GM12801 (cell line): Measurements from ENCODE around the gene ERFE.

ENCODE experiments used
- TF ChIP-seq, protein P1 (sequence below): IDR thresholded peaks from one replicate; pipeline ENCODE4 v1.5.1; 2011; ENCODE audit warnings: control low read depth; ENCODE audit not compliant: insufficient read length; ENCODE audit errors: extremely low read depth

The ERFE gene, protein sequence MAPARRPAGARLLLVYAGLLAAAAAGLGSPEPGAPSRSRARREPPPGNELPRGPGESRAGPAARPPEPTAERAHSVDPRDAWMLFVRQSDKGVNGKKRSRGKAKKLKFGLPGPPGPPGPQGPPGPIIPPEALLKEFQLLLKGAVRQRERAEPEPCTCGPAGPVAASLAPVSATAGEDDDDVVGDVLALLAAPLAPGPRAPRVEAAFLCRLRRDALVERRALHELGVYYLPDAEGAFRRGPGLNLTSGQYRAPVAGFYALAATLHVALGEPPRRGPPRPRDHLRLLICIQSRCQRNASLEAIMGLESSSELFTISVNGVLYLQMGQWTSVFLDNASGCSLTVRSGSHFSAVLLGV

DNA sequence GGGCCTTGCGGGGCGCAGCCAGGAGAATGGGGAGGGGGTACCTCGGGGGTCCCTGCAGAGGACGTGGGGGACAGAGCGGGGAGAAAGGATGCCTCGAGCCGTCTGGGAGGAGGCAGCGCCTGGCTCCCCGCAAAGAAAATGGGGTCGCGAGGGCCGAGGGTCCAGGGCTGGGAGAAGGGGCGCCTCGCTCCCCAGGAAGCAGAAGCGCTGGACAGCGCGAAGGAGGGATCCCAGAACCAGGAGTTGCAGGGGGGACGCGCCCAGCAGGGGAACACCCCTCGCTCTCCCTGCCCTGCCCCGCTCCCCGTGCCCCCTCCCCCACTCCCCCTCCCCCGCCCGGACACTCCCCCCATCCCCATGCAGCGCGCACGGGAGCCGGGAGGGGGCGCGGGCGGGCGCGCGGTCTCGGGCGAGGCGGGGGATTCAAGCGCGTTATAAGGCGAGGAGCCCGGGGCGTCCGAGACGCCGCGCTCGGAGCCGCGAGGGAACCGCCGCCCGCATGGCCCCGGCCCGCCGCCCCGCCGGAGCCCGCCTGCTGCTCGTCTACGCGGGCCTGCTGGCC, at the start of gene ERFE:
ERFE (plus strand) TSS at position 462 of the 562 bp plus-strand sequence; CDS start at position 500, 38 bp downstream.
- TF ChIP-seq, protein P1, sequence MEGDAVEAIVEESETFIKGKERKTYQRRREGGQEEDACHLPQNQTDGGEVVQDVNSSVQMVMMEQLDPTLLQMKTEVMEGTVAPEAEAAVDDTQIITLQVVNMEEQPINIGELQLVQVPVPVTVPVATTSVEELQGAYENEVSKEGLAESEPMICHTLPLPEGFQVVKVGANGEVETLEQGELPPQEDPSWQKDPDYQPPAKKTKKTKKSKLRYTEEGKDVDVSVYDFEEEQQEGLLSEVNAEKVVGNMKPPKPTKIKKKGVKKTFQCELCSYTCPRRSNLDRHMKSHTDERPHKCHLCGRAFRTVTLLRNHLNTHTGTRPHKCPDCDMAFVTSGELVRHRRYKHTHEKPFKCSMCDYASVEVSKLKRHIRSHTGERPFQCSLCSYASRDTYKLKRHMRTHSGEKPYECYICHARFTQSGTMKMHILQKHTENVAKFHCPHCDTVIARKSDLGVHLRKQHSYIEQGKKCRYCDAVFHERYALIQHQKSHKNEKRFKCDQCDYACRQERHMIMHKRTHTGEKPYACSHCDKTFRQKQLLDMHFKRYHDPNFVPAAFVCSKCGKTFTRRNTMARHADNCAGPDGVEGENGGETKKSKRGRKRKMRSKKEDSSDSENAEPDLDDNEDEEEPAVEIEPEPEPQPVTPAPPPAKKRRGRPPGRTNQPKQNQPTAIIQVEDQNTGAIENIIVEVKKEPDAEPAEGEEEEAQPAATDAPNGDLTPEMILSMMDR, result no peak

DNA sequence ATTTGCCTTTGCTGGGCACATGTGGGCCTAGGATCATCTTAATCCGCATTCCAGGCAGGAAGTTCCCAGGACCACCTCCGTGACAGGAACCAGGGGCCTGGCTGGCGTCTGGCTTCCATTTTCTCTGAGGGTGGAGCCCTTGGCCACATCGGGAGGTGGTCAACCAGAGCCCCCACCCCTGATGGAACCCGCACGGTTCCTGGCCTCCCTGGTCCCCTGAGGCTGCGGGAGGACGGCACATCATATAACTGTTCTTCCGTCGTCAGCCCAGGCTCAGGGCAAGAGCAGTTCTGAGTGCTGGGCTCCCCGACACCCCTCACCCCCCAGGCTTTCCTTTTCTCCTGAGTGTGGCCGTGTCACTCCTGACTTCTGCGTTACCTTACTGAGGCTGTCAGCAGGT, 45.2 kb upstream of the ERFE start:
- TF ChIP-seq, protein P1, result no peak

DNA sequence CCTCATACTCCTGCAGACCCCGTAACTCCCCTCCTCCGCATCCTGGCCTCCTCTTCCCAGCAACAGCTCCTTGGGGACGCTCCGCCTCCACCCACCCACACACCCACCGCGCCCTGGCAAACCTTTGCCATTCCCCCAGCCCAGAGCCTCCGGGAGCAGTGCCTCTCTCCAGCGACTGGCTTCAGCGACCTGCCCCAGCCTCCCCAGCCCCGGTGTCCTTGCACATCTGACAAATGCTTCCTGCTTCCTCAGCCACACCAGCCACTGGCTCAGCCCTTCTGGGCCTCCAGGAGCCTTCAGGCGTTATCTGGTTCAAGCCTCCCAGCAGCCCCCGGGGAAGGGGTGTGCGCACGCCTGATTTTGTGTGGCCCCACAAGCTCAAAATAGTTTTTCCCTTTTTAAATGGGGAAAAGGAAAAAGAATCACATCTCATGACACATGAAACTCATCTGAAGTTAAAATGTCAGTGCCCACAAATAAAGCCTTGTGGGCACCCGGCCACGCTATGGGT, 44.4 kb upstream of the ERFE start:
- TF ChIP-seq, protein P1, result no peak

DNA sequence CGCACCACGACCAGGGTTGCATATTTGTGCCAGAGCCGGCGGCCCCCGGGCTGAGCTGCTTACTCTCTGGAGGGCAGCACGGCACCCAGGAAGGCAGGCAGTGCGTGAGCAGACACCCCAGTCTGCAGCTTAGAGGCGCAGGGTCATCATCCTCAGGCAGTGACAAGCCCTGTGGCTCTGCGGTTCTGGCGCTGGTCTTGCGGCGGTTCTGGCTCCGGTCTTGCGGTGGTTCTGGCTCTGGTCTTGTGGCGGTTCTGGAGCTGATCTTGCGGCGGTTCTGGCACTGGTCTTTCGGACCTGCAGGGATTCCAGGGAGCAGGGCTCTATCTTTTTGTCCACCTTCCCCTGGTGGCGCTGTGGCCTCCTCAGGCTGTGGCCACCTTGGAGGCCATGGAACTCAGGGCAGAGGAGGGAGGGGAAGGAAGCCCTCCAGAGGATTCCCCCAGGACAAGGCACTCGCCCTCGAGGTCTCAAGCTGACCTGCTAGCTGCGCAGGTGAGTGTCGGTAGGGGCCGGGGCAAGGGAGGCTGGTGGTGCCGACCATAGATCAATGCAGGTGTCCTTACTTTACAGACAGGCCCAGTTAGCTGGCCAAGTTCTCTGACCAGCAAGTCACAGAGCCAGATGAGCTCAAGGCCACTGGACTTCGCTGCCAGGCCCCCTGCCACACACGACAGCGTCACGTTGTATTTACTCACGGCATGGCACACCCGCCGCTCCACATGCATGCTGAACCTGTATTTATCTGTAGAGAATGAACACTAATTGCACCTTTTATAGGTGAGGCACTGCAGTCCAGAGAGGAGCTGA, 43.7 kb upstream of the ERFE start:
- TF ChIP-seq, protein P1, result no peak

DNA sequence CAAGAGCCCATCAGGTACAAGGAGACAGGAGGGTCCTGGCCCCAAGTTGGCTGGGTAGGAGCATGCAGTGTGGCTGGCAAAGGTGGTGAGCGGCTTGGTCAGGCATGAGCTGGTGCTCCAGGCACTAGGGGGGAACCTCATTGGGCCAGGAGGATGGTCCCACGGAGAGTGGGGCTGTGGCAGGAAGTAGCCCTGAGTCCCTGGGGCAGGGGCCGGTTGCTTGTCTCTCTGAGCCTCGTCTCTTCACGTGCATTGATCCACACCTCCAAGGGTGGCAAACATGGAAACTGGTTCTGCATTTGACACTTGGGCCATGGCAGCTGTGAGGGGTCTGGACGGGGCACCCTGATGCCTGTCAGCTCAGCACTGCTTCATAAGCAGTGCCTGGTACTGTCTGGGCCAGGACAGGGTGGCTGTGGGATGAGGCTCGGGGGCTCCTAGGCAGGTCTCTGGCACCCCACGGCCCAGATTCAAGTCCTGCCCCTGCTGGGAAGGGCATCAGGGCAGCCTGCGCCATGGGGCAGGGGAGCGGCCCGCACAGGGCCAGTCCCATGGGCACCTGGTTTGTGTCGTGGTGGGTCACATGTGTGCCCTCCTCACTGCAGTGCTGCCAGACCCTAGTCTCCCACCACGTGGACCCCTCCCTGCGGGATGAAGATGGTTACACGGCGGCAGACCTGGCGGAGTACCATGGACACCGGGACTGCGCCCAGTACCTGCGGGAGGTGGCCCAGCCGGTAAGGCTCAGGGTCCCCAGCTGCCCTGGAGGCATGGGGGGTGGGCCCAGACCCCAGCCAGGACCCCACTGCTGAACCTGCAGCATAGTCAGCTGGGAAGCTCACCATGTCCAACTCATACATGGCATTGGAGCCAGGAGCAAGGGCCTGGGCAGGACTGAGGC, 42.2 kb upstream of the ERFE start:
- TF ChIP-seq, protein P1, result no peak

DNA sequence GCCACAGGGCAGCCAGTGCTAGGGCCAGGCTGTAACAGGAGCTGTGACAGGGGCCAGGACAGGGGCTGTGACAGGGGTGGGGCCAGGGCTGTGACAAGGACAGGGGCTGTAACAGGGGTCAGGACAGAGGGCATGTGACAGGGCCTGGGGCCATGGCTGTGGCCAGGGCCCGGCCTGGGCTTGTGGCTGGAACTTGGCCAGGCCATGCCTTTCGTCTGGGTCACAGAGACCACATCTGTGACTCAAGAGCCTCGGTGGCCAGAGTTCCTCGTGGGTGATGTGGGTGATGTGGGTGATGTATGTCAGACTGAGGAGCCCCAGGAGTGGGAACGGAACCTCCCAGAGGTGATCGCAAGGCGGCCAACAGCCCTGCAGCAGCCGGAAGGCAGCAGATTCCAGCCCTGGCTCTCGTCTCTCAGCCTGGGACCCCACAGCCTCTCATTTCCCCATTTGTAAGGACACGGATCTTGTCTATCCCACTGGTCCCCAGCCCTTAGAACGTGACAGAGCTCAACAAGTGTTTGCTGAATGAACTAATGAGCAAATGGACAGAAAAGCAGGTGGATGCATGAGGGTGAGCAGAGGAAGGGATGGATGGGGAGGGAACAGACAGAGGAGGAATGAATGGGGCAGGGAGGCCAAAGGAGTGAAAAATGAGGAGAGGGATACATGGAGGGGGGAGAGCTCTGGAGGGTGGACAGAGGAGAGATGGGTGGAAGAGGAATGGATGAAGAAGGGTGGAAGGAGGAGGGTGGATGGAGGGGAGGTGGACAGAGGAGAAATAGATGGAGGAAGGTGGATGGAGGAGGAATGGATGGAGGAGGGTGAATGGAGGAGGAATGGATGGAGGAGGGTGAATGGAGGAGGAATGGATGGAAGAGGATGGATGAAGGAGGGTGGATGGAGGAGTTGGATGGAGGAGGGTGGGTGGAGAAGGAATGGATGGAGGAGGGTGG, 41.3 kb upstream of the ERFE start:
- TF ChIP-seq, protein P1, result no peak
